NB4 (cell line): Measurements from ENCODE around the gene AP1G1.

Experiments used
- DNase-seq: peaks from one replicate; pipeline ENCODE4 v3.0.0; 2010; ENCODE audit warnings: low read depth
- H3K4me3 ChIP-seq: one replicate; pipeline ENCODE4 v1.5.1; 2011; ENCODE audit warnings: mild to moderate bottlenecking, low read depth, low read length, moderate library complexity
- MYC ChIP-seq: IDR thresholded peaks from 2 replicates; pipeline ENCODE4 v1.6.1; 2011; ENCODE audit warnings: low read depth, low read length
- POLR2A ChIP-seq: IDR thresholded peaks from 2 replicates; pipeline ENCODE4 v1.6.1; 2011; ENCODE audit warnings: mild to moderate bottlenecking; ENCODE audit not compliant: insufficient read length; ENCODE audit errors: extremely low read depth
- TF ChIP-seq, protein P1 (sequence below): IDR thresholded peaks from 2 replicates; pipeline ENCODE4 v1.6.1; 2011; ENCODE audit warnings: low read depth, low read length
- TF ChIP-seq, protein P2 (sequence below): IDR thresholded peaks from one replicate; pipeline ENCODE4 v1.5.1; 2012; ENCODE audit warnings: low read depth, low read length

AP1G1 gene

DNA sequence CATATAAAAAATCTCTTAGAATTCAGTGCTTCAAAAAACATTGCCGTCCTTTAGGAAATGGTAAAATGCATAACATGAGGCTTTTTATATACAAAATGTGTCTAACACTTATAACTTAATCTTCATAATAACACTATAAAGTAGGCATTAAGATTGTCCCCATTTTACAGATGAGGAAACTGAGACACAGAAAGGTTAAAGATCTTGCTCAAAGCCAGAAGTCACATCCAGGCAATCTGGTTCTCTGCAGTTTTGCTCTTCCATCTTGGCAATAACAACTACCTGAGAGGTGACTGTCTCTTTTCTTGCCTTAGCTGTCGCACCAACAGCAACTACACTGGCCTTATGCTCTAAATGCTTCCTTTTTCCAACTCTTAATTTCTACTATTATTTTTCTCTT is 24.5 kb downstream of the AP1G1 start:
- TF ChIP-seq, protein P1, sequence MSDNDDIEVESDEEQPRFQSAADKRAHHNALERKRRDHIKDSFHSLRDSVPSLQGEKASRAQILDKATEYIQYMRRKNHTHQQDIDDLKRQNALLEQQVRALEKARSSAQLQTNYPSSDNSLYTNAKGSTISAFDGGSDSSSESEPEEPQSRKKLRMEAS: no peak
- TF ChIP-seq POLR2A (no peak), MYC (no peak)
- TF ChIP-seq, protein P2, sequence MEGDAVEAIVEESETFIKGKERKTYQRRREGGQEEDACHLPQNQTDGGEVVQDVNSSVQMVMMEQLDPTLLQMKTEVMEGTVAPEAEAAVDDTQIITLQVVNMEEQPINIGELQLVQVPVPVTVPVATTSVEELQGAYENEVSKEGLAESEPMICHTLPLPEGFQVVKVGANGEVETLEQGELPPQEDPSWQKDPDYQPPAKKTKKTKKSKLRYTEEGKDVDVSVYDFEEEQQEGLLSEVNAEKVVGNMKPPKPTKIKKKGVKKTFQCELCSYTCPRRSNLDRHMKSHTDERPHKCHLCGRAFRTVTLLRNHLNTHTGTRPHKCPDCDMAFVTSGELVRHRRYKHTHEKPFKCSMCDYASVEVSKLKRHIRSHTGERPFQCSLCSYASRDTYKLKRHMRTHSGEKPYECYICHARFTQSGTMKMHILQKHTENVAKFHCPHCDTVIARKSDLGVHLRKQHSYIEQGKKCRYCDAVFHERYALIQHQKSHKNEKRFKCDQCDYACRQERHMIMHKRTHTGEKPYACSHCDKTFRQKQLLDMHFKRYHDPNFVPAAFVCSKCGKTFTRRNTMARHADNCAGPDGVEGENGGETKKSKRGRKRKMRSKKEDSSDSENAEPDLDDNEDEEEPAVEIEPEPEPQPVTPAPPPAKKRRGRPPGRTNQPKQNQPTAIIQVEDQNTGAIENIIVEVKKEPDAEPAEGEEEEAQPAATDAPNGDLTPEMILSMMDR: no peak
- no peak for DNase-seq
- no peak overlapping the region for H3K4me3 ChIP-seq

DNA sequence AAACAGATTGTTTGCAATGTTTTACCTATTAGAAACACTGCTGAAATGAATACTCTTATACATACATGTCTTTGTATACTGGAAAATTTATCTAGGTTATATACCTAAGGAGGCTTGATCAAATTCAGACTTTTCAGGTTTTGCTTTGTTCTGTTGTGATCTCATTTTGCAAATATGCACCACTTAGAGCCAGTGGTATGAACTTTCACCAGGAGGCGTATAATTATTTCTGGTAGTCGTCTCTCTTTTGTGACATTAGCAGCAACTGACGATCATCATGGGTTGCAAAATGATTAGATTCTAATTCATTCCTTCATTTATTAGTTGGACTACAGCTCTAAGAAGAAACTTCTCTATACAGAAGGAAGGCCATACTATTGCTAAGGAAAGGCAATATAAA is 26.9 kb downstream of the AP1G1 start:
- H3K4me3 ChIP-seq: no peak overlapping the region
- no peak for DNase-seq
- no peak for TF ChIP-seq MYC
- TF ChIP-seq POLR2A: no peak
- TF ChIP-seq, protein P1: no peak
- TF ChIP-seq, protein P2: no peak

- no peak overlapping the region for H3K4me3 ChIP-seq
- TF ChIP-seq POLR2A (no peak), MYC (no peak)
- TF ChIP-seq, protein P2: no peak
- TF ChIP-seq, protein P1: no peak
- no peak for DNase-seq
Observed at GRCh38 chr16:71780521-71781089, 28.0 kb downstream of the AP1G1 start.

GRCh38 chr16:71778780-71779179 is 29.9 kb downstream of the AP1G1 start:
- no peak for DNase-seq
- no peak overlapping the region for H3K4me3 ChIP-seq
- TF ChIP-seq, protein P2: no peak
- no peak for TF ChIP-seq POLR2A
- no peak for TF ChIP-seq MYC
- TF ChIP-seq, protein P1: no peak

DNA sequence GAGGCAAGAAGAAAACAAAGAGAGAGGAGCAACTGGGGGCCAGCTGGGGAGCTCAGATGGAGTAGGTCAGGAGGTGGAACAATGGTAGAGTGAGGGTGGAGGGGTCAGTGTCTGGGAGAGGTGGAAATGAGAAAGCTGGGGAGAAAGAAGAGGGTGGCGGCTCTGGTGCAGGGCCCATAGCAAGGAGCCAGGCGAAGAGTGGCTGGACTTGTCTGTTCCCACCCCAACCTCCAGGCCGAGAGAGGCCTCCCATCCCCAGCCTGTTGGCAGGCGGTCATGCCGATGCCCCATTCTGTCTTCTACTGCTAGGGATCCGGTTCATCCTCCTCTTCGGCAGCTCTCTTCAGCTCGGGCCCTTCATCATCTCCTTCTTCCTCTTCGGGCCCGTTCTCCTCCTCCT is 31.3 kb downstream of the AP1G1 start:
- TF ChIP-seq MYC: no peak
- no peak for TF ChIP-seq POLR2A
- TF ChIP-seq, protein P1: no peak
- TF ChIP-seq, protein P2: no peak
- H3K4me3 ChIP-seq: no peak overlapping the region
- DNase-seq: no peak

GRCh38 chr16:71775949-71776348 is 32.7 kb downstream of the AP1G1 start:
- TF ChIP-seq, protein P1: no peak
- TF ChIP-seq POLR2A: no peak
- TF ChIP-seq MYC: no peak
- TF ChIP-seq, protein P2: no peak
- DNase-seq: no peak
- H3K4me3 ChIP-seq: no peak overlapping the region
